Uterine smooth muscle cell (primary cell): ENCODE data around the gene HIKESHI. TPM values are rescaled to one million over a fixed set of nuclear protein-coding genes. Genes with fewer than 3 reads are reported as not detected.

Experiments used
- total RNA-seq: library from RNA; depleted of rRNA; stranded (reverse); fragments of >200 nt; gene quantifications from 2 replicates; pipeline ENCODE4 v1.2.3, GENCODE V29; 2014

HIKESHI gene, protein sequence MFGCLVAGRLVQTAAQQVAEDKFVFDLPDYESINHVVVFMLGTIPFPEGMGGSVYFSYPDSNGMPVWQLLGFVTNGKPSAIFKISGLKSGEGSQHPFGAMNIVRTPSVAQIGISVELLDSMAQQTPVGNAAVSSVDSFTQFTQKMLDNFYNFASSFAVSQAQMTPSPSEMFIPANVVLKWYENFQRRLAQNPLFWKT
- 66.8 and 76.5 TPM in 2 replicates for total RNA-seq

DNA sequence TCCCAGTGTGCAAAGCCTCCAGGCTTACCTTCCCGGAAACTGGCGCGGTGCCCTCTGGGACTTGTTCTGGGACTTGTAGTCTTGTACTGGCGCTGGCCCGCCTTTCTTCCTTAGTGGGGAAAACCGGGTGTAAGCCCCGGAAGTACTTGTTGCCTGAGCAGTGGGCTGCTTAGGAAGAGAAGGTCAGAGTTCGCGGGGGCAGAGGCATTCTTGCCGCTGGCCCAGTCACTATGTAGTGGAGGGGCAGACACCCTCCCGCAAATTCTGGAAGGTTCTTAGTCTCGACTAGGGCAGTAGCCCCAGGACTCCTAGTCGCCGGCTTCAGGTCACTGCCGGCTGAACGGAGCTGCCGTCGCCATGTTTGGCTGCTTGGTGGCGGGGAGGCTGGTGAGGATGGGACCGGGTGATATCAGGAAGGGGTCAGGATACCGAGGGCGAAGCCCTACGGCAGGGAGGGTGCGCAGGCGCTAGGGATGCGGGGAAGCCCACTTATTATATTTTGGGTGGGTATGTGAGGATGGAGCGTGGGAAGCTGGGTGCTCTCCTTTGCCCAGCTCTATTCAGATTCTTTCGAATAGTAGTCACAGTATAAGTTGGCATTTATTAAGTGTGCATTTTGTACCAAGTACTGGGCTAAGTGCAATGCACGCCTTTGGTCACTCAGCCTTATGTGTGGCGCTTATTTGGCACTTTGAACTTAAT, at the start of gene HIKESHI:
TSS of gene HIKESHI (plus strand) at position 149 of the 702 bp plus-strand sequence. CDS start at position 358, 209 bp downstream.

DNA sequence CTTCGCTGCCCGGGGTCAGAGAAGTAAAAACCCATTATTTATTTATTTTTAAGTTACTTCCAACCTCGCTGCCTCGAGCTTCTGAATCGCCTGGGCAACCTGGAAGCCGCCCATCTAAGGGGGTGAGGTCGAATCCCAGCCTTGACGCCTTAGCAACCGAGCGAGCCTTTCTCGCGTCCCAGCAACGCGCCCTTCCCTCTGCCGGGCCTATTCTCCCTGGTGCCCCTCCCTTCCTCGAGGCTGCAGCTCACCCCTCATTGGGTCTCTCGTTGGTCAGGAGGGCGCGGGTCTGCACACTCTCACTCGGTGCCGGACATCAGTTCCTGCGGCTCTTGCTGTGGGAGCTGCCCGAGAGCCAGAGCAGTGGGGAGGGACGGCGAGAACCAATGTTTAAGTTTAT, 72.5 kb downstream of the HIKESHI start, which contains the start of gene CCDC81:
TSS of gene CCDC81 (plus strand) at position 302 of the 400 bp plus-strand sequence. CDS start 277 bp downstream, outside the sequence.

Other genes with a start within 250 kb of the HIKESHI start
- 261 and 268 TPM in 2 replicates for gene PICALM, start 233.2 kb upstream of the HIKESHI start, total RNA-seq
- 19.5 and 26.5 TPM in 2 replicates for gene EED, start 57.5 kb upstream of the HIKESHI start, total RNA-seq
- 2.7 and 3.4 TPM in 2 replicates for gene CCDC81, start 72.6 kb downstream of the HIKESHI start, total RNA-seq